IMR-90 (cell line): ENCODE data around the gene TTF2.

ENCODE experiments used
- CTCF ChIP-seq: conservative IDR thresholded peaks from 2 replicates; pipeline ENCODE4 v1.5.1; 2012; ENCODE audit warnings: mild to moderate bottlenecking, low read depth, low read length, improper control_type of control experiment
- MAFK ChIP-seq: IDR thresholded peaks from 2 replicates; pipeline ENCODE4 v1.6.1; 2012; ENCODE audit warnings: low read depth, low read length, improper control_type of control experiment
- POLR2A ChIP-seq: IDR thresholded peaks from 2 replicates; pipeline ENCODE4 v1.6.1; 2012; ENCODE audit warnings: mild to moderate bottlenecking, low read depth, low read length
- RCOR1 ChIP-seq: IDR thresholded peaks from 2 replicates; pipeline ENCODE4 v1.6.1; 2012; ENCODE audit warnings: mild to moderate bottlenecking, low read length, improper control_type of control experiment; ENCODE audit not compliant: insufficient replicate concordance

GRCh38 chr1:117059678-117060440, at the start of gene TTF2:
- no peak for TF ChIP-seq CTCF
- peak; percentile 71; the same call in 1 of the 2 replicates for TF ChIP-seq POLR2A
- no peak for TF ChIP-seq MAFK
- TF ChIP-seq RCOR1 = peak; percentile 35
